ENCODE results near the gene SIX5.

DNA sequence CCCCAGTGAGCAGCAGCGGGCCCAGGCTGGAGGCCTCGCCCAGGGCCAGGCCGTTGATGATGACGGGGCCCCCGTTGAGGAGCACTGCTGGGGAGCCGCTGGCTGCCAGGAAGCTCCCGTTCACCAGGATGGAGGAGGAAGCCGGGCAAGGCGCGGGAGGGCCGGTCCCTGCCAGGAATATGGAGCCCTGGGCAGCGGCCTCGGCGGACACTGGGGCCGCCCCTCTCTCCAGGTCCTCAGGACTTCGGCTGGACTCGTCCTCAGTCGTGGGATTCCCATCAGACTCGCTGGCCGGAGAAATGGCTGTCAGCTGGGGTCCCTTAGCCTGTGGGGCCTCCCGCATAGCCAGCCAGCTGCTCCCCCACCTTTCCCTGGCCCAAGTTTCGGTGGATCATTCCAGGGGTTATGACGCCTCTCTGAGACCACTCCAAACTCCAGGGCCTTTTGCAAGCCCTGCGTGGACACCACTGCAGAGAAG is 2.1 kb downstream of the SIX5 start:
- TF ChIP-seq, protein P1, sequence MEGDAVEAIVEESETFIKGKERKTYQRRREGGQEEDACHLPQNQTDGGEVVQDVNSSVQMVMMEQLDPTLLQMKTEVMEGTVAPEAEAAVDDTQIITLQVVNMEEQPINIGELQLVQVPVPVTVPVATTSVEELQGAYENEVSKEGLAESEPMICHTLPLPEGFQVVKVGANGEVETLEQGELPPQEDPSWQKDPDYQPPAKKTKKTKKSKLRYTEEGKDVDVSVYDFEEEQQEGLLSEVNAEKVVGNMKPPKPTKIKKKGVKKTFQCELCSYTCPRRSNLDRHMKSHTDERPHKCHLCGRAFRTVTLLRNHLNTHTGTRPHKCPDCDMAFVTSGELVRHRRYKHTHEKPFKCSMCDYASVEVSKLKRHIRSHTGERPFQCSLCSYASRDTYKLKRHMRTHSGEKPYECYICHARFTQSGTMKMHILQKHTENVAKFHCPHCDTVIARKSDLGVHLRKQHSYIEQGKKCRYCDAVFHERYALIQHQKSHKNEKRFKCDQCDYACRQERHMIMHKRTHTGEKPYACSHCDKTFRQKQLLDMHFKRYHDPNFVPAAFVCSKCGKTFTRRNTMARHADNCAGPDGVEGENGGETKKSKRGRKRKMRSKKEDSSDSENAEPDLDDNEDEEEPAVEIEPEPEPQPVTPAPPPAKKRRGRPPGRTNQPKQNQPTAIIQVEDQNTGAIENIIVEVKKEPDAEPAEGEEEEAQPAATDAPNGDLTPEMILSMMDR (IDR thresholded peaks at IDR 0.05), result no peak
- TF ChIP-seq POLR2AphosphoS5 (IDR thresholded peaks at IDR 0.05; ENCODE audit: low read depth, low read length), result no peak
